ENCODE measurements around the gene CRYBG1.
A peak's percentile ranks its signal among the peaks of the same experiment; 100 is the strongest.
"Not testable (repeated sequence)": the region's sequence is repeated elsewhere in the genome, so short reads cannot be mapped to it uniquely, and the experiment has no call there.

The CRYBG1 gene

GRCh38 chr6:106540432-106540831, 179.9 kb downstream of the CRYBG1 start:
- DNase-seq (ENCODE audit: low read depth, low spot score) = no peak
- no peak overlapping the region for H3K27ac ChIP-seq

- no peak overlapping the region for H3K27ac ChIP-seq
- no peak for DNase-seq (ENCODE audit: low read depth, low spot score)
Measured at GRCh38 chr6:106540907-106541306, 180.4 kb downstream of the CRYBG1 start.

GRCh38 chr6:106546261-106546690, 185.8 kb downstream of the CRYBG1 start:
- H3K27ac ChIP-seq = peak overlapping the region; percentile 98
- no peak for DNase-seq (ENCODE audit: low read depth, low spot score)

GRCh38 chr6:106546691-106547414, 186.3 kb downstream of the CRYBG1 start:
- peak overlapping the region; percentile 98 for H3K27ac ChIP-seq
- peak; percentile 79 for DNase-seq (ENCODE audit: low read depth, low spot score)

- DNase-seq (ENCODE audit: low read depth, low spot score) = peak; percentile 84
Measured at GRCh38 chr6:106547601-106548453, 187.3 kb downstream of the CRYBG1 start.

GRCh38 chr6:106548926-106549455, 188.5 kb downstream of the CRYBG1 start:
- not testable (repeated sequence) for DNase-seq (ENCODE audit: low read depth, low spot score)
- H3K27ac ChIP-seq = peak overlapping the region; percentile 98

More at GRCh38 chr6:106547601-106548453, 187.3 kb downstream of the CRYBG1 start:
- peak overlapping the region; percentile 98 for H3K27ac ChIP-seq

GRCh38 chr6:106549521-106549920, 189.0 kb downstream of the CRYBG1 start:
- no peak for DNase-seq (ENCODE audit: low read depth, low spot score)
- peak overlapping the region; percentile 98 for H3K27ac ChIP-seq

- H3K27ac ChIP-seq = no peak overlapping the region
- no peak for DNase-seq (ENCODE audit: low read depth, low spot score)
Measured at GRCh38 chr6:106551155-106551554, 190.6 kb downstream of the CRYBG1 start.

GRCh38 chr6:106553440-106553839, 192.9 kb downstream of the CRYBG1 start:
- DNase-seq (ENCODE audit: low read depth, low spot score) = no peak

GRCh38 chr6:106555767-106556166, 195.2 kb downstream of the CRYBG1 start:
- H3K27ac ChIP-seq = no peak overlapping the region

More at GRCh38 chr6:106553440-106553839, 192.9 kb downstream of the CRYBG1 start:
- no peak overlapping the region for H3K27ac ChIP-seq

GRCh38 chr6:106556368-106556960, 195.9 kb downstream of the CRYBG1 start:
- DNase-seq (ENCODE audit: low read depth, low spot score) = no peak
- H3K27ac ChIP-seq = no peak overlapping the region

More at GRCh38 chr6:106555767-106556166, 195.2 kb downstream of the CRYBG1 start:
- DNase-seq (ENCODE audit: low read depth, low spot score) = no peak

GRCh38 chr6:106557837-106558236, 197.3 kb downstream of the CRYBG1 start:
- no peak for DNase-seq (ENCODE audit: low read depth, low spot score)
- peak overlapping the region; percentile 66 for H3K27ac ChIP-seq

GRCh38 chr6:106558364-106558763, 197.8 kb downstream of the CRYBG1 start:
- no peak for DNase-seq (ENCODE audit: low read depth, low spot score)
- H3K27ac ChIP-seq = peak overlapping the region; percentile 66

- DNase-seq (ENCODE audit: low read depth, low spot score) = not testable (repeated sequence)
- peak overlapping the region; percentile 66 for H3K27ac ChIP-seq
Measured at GRCh38 chr6:106559659-106560058, 199.1 kb downstream of the CRYBG1 start.

GRCh38 chr6:106560996-106561685, 200.6 kb downstream of the CRYBG1 start:
- no peak for DNase-seq (ENCODE audit: low read depth, low spot score)
- peak overlapping the region; percentile 66 for H3K27ac ChIP-seq

- no peak for DNase-seq (ENCODE audit: low read depth, low spot score)
- H3K27ac ChIP-seq = peak overlapping the region; percentile 66
Measured at GRCh38 chr6:106561686-106562405, 201.3 kb downstream of the CRYBG1 start.

GRCh38 chr6:106563614-106564013, 203.1 kb downstream of the CRYBG1 start:
- no peak for DNase-seq (ENCODE audit: low read depth, low spot score)
- peak overlapping the region; percentile 5 for H3K27ac ChIP-seq

- H3K27ac ChIP-seq = peak overlapping the region; percentile 5
Measured at GRCh38 chr6:106564476-106564875, 204.0 kb downstream of the CRYBG1 start.

GRCh38 chr6:106568530-106568929, 208.0 kb downstream of the CRYBG1 start:
- no peak for DNase-seq (ENCODE audit: low read depth, low spot score)
- H3K27ac ChIP-seq = peak overlapping the region; percentile 18

More at GRCh38 chr6:106564476-106564875, 204.0 kb downstream of the CRYBG1 start:
- no peak for DNase-seq (ENCODE audit: low read depth, low spot score)
